ENCODE results near the gene LSM3.

Gene LSM3

GRCh38 chr3:14175383-14176037 is 3.1 kb upstream of the LSM3 start:
- peaks cover 50% of the 10 kb centered on the region for H3K4me1 Mint-ChIP-seq
- peak overlapping the region; percentile 23 for H3K4me3 Mint-ChIP-seq
- H3K27me3 Mint-ChIP-seq (ENCODE audit: low read depth, poor library complexity): no peaks in the 10 kb centered on the region
- DNase-seq: no peak
- H3K36me3 Mint-ChIP-seq (ENCODE audit: low read depth): peaks cover 18% of the 10 kb centered on the region
- no peaks in the 10 kb centered on the region for H3K9me3 Mint-ChIP-seq
- H3K27ac Mint-ChIP-seq: no peak overlapping the region
- TF ChIP-seq CTCF (IDR thresholded peaks at IDR 0.05): no peak

- H3K4me3 Mint-ChIP-seq: peak overlapping the region; percentile 98
- H3K27me3 Mint-ChIP-seq (ENCODE audit: low read depth, poor library complexity): no peaks in the 10 kb centered on the region
- DNase-seq: no peak
- H3K27ac Mint-ChIP-seq: peak overlapping the region; percentile 93
- no peaks in the 10 kb centered on the region for H3K9me3 Mint-ChIP-seq
- peaks cover 55% of the 10 kb centered on the region for H3K4me1 Mint-ChIP-seq
- H3K36me3 Mint-ChIP-seq (ENCODE audit: low read depth): peaks cover 21% of the 10 kb centered on the region
- no peak for TF ChIP-seq CTCF (IDR thresholded peaks at IDR 0.05)
Observed at GRCh38 chr3:14177580-14178246, 904 bp upstream of the LSM3 start.

GRCh38 chr3:14179114-14179465 is 473 bp downstream of the LSM3 start:
- Mint-ChIP-seq H3K36me3 (ENCODE audit: low read depth) (peaks cover 28% of the 10 kb centered on the region), H3K4me3 (peak overlapping the region; percentile 98), H3K27ac (peak overlapping the region; percentile 99), H3K9me3 (no peaks in the 10 kb centered on the region), H3K4me1 (peaks cover 55% of the 10 kb centered on the region), H3K27me3 (ENCODE audit: low read depth, poor library complexity) (no peaks in the 10 kb centered on the region)
- DNase-seq: no peak
- TF ChIP-seq CTCF (IDR thresholded peaks at IDR 0.05): no peak

- Mint-ChIP-seq H3K27ac (peak overlapping the region; percentile 99), H3K9me3 (no peaks in the 10 kb centered on the region), H3K36me3 (ENCODE audit: low read depth) (peaks cover 29% of the 10 kb centered on the region), H3K27me3 (ENCODE audit: low read depth, poor library complexity) (no peaks in the 10 kb centered on the region), H3K4me3 (peak overlapping the region; percentile 98), H3K4me1 (peaks cover 54% of the 10 kb centered on the region)
- no peak for TF ChIP-seq CTCF (IDR thresholded peaks at IDR 0.05)
- DNase-seq: no peak
Observed at GRCh38 chr3:14179795-14180194, 1.2 kb downstream of the LSM3 start.

GRCh38 chr3:14181253-14181652 is 2.6 kb downstream of the LSM3 start:
- Mint-ChIP-seq H3K27me3 (ENCODE audit: low read depth, poor library complexity) (no peaks in the 10 kb centered on the region), H3K4me1 (peaks cover 39% of the 10 kb centered on the region), H3K9me3 (no peaks in the 10 kb centered on the region), H3K27ac (no peak overlapping the region), H3K4me3 (peak overlapping the region; percentile 36), H3K36me3 (ENCODE audit: low read depth) (peaks cover 34% of the 10 kb centered on the region)
- TF ChIP-seq CTCF (IDR thresholded peaks at IDR 0.05): no peak
- no peak for DNase-seq

Measured in nephron progenitor cell (in vitro differentiated cells).